BLaER1 treated with 17β-estradiol and CSF1 and Interleukin-3, amounts not matched to agents 10 nM and 100 nM (cell line): ENCODE measurements around the gene CRISPLD2.

Experiments
- H3K27ac ChIP-seq, 11 experiments: shearing (Covaris generic); formaldehyde crosslinking; 2 replicates each; pipeline ENCODE4 v1.8.1; 2022
- H3K27me3 ChIP-seq, 11 experiments: shearing (Covaris generic); formaldehyde crosslinking; 2 replicates each; pipeline ENCODE4 v1.8.1; 2022
- H3K36me3 ChIP-seq, 11 experiments: shearing (Covaris generic); formaldehyde crosslinking; 2 replicates each; pipeline ENCODE4 v1.8.1; 2022
- H3K4me1 ChIP-seq, 10 experiments: shearing (Covaris generic); formaldehyde crosslinking; 2 replicates each; pipeline ENCODE4 v1.8.1; 2022
- H3K4me2 ChIP-seq, 11 experiments: shearing (Covaris generic); formaldehyde crosslinking; 2 replicates each; pipeline ENCODE4 v1.8.1; 2022
- H3K4me3 ChIP-seq, 10 experiments: shearing (Covaris generic); formaldehyde crosslinking; 2 replicates each; pipeline ENCODE4 v1.8.1; 2022
- H3K9ac ChIP-seq, 11 experiments: shearing (Covaris generic); formaldehyde crosslinking; 2 replicates each; pipeline ENCODE4 v1.8.1; 2022
- H3K9me3 ChIP-seq, 11 experiments: shearing (Covaris generic); formaldehyde crosslinking; replicated peaks in 1 of 11; 2 replicates each; pipeline ENCODE4 v1.8.1; 2022
- H4K20me1 ChIP-seq, 11 experiments: shearing (Covaris generic); formaldehyde crosslinking; 2 replicates each; pipeline ENCODE4 v1.8.1; 2022
- Cebpa-rat ChIP-seq, 11 experiments: shearing (Covaris generic); IDR thresholded peaks; 2 replicates each; pipeline ENCODE4 v1.8.1; 2022

Gene CRISPLD2

DNA sequence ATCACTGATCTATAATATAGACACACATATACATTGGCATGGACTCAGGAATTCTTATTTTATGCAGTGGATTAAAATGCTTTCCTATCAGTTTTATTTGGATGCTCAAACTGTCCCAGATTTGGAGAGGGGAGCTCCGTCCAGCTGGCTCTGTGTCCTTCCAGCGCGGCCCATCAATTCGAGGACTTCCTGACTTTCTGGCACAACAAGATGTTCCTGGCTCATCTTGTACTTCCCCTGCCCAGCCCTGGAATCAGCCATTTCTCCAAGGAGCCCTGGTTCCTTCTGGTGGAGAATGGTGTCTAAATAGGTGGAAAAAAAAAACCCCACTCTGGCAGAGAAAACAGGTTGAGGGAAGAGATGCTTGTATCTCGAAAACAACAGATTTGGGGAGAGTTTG lies 94.5 kb downstream of the CRISPLD2 start:
- H3K4me1 ChIP-seq, result peaks cover 28 to 73% (median 50%) of the 10 kb centered on the region in 10 experiments
- H3K4me3 ChIP-seq, result no peak overlapping the region
- no peaks in the 10 kb centered on the region for H4K20me1 ChIP-seq
- H3K27ac ChIP-seq, result no peak overlapping the region
- no peak overlapping the region for H3K4me2 ChIP-seq
- peaks cover 0 to 17% (median 0%) of the 10 kb centered on the region in 11 experiments; a peak in 2 of 22 replicates for H3K27me3 ChIP-seq
- no peak for TF ChIP-seq Cebpa-rat (IDR thresholded peaks at IDR 0.05)
- no peak overlapping the region for H3K9ac ChIP-seq
- no peaks in the 10 kb centered on the region for H3K9me3 ChIP-seq
- no peaks in the 10 kb centered on the region for H3K36me3 ChIP-seq

- TF ChIP-seq Cebpa-rat (IDR thresholded peaks at IDR 0.05), result no peak
- no peak overlapping the region for H3K9ac ChIP-seq
- H3K27ac ChIP-seq, result no peak overlapping the region
- H3K4me1 ChIP-seq, result peaks cover 28 to 54% (median 45%) of the 10 kb centered on the region in 10 experiments
- H3K27me3 ChIP-seq, result peaks cover 0 to 17% (median 0%) of the 10 kb centered on the region in 11 experiments; a peak in 2 of 22 replicates
- no peaks in the 10 kb centered on the region for H3K36me3 ChIP-seq
- H3K4me2 ChIP-seq, result peak overlapping the region; percentile 31 to 84 (median 74)
- H3K4me3 ChIP-seq, result no peak overlapping the region
- H4K20me1 ChIP-seq, result no peaks in the 10 kb centered on the region
- H3K9me3 ChIP-seq, result no peaks in the 10 kb centered on the region
Observed at GRCh38 chr16:84916178-84916577, 96.4 kb downstream of the CRISPLD2 start.

DNA sequence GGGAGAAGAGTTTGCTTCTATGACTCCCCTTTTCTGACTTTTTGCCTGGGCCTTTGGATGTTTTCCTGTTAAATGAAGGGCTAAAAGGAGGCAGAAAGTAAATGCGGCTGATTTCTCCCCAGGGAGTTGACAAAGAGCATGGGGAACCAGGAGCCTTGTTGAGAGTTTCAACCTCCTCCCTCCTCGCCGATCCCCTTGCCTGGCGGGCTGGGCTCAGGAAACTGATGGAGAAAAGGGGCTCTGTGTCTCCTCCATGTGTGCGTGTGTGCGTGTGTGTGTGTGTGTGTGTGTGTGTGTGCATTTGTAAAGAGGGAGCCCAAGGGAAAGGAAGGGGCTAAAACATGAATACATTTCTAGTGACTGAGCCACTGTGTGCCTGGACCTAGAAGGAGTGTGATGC lies 97.1 kb downstream of the CRISPLD2 start:
- Histone ChIP-seq H3K4me3 (no peak overlapping the region), H4K20me1 (no peaks in the 10 kb centered on the region), H3K27me3 (peaks cover 0 to 17% (median 0%) of the 10 kb centered on the region in 11 experiments; a peak in 2 of 22 replicates), H3K36me3 (no peaks in the 10 kb centered on the region), H3K9ac (no peak overlapping the region; a peak in 2 of 22 replicates), H3K27ac (no peak overlapping the region), H3K4me1 (peaks cover 21 to 50% (median 39%) of the 10 kb centered on the region in 10 experiments), H3K4me2 (peak overlapping the region; percentile 31 to 84 (median 74)), H3K9me3 (no peaks in the 10 kb centered on the region)
- TF ChIP-seq Cebpa-rat (IDR thresholded peaks at IDR 0.05), result no peak

GRCh38 chr16:84917492-84917891 lies 97.7 kb downstream of the CRISPLD2 start:
- no peaks in the 10 kb centered on the region for H4K20me1 ChIP-seq
- no peaks in the 10 kb centered on the region for H3K9me3 ChIP-seq
- H3K36me3 ChIP-seq, result no peaks in the 10 kb centered on the region
- peaks cover 0 to 17% (median 0%) of the 10 kb centered on the region in 11 experiments; a peak in 2 of 22 replicates for H3K27me3 ChIP-seq
- H3K9ac ChIP-seq, result no peak overlapping the region
- no peak for TF ChIP-seq Cebpa-rat (IDR thresholded peaks at IDR 0.05)
- H3K4me3 ChIP-seq, result no peak overlapping the region
- H3K27ac ChIP-seq, result no peak overlapping the region
- H3K4me1 ChIP-seq, result peaks cover 20 to 53% (median 44%) of the 10 kb centered on the region in 10 experiments
- peak overlapping the region in 9 of 11 experiments; percentile 60 to 84 (median 78); a peak in 16 of 22 replicates for H3K4me2 ChIP-seq

DNA sequence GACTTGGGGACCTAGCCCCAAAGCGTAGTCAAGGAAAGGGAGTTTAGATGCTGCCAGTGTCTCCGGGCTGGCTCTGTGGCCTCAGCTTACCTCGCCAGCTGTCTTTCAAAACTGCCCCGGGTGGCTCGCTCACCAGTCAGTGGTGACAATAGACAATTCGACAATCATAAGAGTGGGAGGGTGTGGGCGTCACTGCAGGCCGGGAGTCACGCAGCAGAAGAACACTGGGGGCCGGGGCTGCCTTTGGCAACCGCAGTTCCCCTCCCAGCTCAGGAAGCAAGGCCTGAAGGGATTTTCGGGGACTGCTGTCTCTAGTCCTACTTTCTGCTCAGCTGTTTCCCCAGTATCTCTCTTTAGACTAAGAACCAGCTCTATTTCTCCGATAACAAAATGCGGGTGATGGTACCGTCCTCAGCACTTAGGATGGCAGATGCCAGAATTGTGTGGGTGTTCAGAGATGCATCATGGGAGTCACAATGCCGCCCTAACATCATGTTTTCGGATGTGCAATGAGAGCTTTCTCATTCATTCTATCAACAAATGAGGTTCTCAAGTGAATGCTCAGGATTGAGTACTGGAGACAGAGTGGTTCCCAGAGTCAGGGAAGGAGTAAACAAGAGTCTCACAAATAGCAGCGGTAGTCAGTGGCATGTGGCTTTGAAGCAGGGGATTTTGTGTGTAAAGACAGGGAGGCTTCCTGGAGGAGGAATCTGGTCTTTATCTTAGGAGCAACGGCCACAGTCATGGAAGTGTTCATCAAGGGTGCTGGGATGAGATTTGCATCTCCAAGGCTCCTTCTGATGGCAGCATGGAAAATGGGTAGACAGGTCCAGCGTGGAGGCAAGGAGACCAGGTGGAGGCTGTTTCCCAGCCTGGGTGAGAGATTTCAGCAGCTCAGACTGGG lies 98.5 kb downstream of the CRISPLD2 start:
- peak overlapping the region in 8 of 11 experiments; percentile 60 to 84 (median 80); a peak in 13 of 22 replicates for H3K4me2 ChIP-seq
- H3K27me3 ChIP-seq, result peaks cover 0 to 17% (median 0%) of the 10 kb centered on the region in 11 experiments; a peak in 2 of 22 replicates
- H4K20me1 ChIP-seq, result no peaks in the 10 kb centered on the region
- no peak overlapping the region for H3K27ac ChIP-seq
- H3K4me3 ChIP-seq, result no peak overlapping the region
- H3K9ac ChIP-seq, result no peak overlapping the region
- H3K36me3 ChIP-seq, result no peaks in the 10 kb centered on the region
- peaks cover 24 to 53% (median 44%) of the 10 kb centered on the region in 10 experiments for H3K4me1 ChIP-seq
- no peak for TF ChIP-seq Cebpa-rat (IDR thresholded peaks at IDR 0.05)
- no peaks in the 10 kb centered on the region for H3K9me3 ChIP-seq

DNA sequence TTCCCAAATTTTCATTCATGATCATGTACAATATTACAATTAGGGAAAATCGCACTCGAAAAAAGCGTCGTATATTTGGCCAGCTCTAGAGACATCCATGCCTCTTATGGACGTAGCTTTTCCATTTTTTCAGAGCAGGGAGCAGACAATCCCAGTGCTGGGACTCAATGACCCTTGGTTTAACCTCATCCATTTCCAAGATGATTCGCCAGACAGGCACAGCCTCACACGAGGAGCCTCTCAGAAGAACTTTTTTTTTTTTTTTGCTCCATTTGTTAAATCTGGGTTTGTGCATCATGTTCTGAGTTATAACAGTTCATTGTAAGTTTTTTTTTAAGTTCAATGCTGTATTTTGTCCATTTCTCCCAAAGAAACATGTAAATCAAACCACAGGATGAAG lies 99.5 kb downstream of the CRISPLD2 start:
- H3K4me1 ChIP-seq, result peaks cover 26 to 58% (median 47%) of the 10 kb centered on the region in 10 experiments
- no peaks in the 10 kb centered on the region for H3K36me3 ChIP-seq
- H3K9ac ChIP-seq, result no peak overlapping the region
- no peaks in the 10 kb centered on the region for H4K20me1 ChIP-seq
- no peaks in the 10 kb centered on the region for H3K9me3 ChIP-seq
- no peak for TF ChIP-seq Cebpa-rat (IDR thresholded peaks at IDR 0.05)
- H3K4me2 ChIP-seq, result no peak overlapping the region
- H3K27ac ChIP-seq, result no peak overlapping the region
- peaks cover 0 to 17% (median 0%) of the 10 kb centered on the region in 11 experiments; a peak in 2 of 22 replicates for H3K27me3 ChIP-seq
- no peak overlapping the region for H3K4me3 ChIP-seq

DNA sequence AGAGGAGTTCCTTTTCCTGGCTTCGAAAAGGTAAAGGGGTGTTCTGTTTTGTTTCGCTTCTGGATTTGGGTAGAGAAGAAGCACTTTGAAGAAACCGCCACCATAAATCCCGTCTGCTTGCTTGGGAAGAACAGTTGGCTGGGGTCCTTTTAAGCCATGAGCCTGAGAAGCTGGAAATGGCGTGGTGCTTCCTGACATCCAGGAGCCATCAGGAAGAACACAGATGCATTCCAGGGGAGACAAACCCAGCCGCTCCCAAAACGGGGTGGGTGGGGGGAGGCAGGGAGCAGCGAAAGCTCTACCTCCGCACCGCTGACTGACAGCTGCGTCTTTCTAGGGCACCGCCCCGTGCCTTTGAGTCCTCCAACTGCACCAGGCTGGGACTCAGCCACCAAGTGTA lies 99.9 kb downstream of the CRISPLD2 start:
- Histone ChIP-seq H3K4me2 (no peak overlapping the region), H3K4me1 (peaks cover 30 to 62% (median 52%) of the 10 kb centered on the region in 10 experiments), H3K27me3 (peaks cover 0 to 17% (median 0%) of the 10 kb centered on the region in 11 experiments; a peak in 2 of 22 replicates), H3K36me3 (no peaks in the 10 kb centered on the region), H3K9ac (no peak overlapping the region), H3K27ac (no peak overlapping the region), H4K20me1 (no peaks in the 10 kb centered on the region), H3K4me3 (no peak overlapping the region), H3K9me3 (no peaks in the 10 kb centered on the region)
- TF ChIP-seq Cebpa-rat (IDR thresholded peaks at IDR 0.05), result no peak

GRCh38 chr16:84920333-84920732 lies 100.5 kb downstream of the CRISPLD2 start:
- Histone ChIP-seq H3K36me3 (no peaks in the 10 kb centered on the region), H3K27ac (no peak overlapping the region), H3K27me3 (peaks cover 0 to 17% (median 0%) of the 10 kb centered on the region in 11 experiments; a peak in 2 of 22 replicates), H3K4me2 (no peak overlapping the region), H3K9me3 (no peaks in the 10 kb centered on the region), H3K4me1 (peaks cover 34 to 68% (median 58%) of the 10 kb centered on the region in 10 experiments), H3K9ac (no peak overlapping the region), H4K20me1 (no peaks in the 10 kb centered on the region; a peak in 1 of 22 replicates), H3K4me3 (no peak overlapping the region)
- TF ChIP-seq Cebpa-rat (IDR thresholded peaks at IDR 0.05), result no peak

GRCh38 chr16:84922351-84923120 lies 102.8 kb downstream of the CRISPLD2 start:
- H3K4me3 ChIP-seq, result no peak overlapping the region
- no peak for TF ChIP-seq Cebpa-rat (IDR thresholded peaks at IDR 0.05)
- no peaks in the 10 kb centered on the region; a peak in 1 of 22 replicates for H3K27me3 ChIP-seq
- H3K9me3 ChIP-seq, result no peaks in the 10 kb centered on the region
- H3K4me1 ChIP-seq, result peaks cover 21 to 50% (median 40%) of the 10 kb centered on the region in 10 experiments
- H3K4me2 ChIP-seq, result peak overlapping the region; percentile 35 to 76 (median 67)
- no peaks in the 10 kb centered on the region for H3K36me3 ChIP-seq
- H3K9ac ChIP-seq, result peak overlapping the region in 8 of 11 experiments; percentile 10 to 35 (median 24); a peak in 8 of 22 replicates
- H4K20me1 ChIP-seq, result no peaks in the 10 kb centered on the region; a peak in 1 of 22 replicates
- peak overlapping the region in 7 of 11 experiments; percentile 13 to 58 (median 44); a peak in 8 of 22 replicates for H3K27ac ChIP-seq
